HepG2 (cell line): ENCODE results near the gene NR3C2. TPM values are rescaled to one million over a fixed set of nuclear protein-coding genes. Genes with fewer than 3 reads are reported as not detected.

ENCODE experiments used
- ATAC-seq: fragments of 200-7000 bp; cut with Tn5 transposase; 3 replicates; pipeline ENCODE4 v1.9.1; 2020; ENCODE audit warnings: mild to moderate bottlenecking, moderate library complexity
- BruUV-seq: library from RNA; stranded (reverse); fragments of 400-500 nt; replicated peaks from 2 replicates; lab custom pipeline; 2021; lab: Mats Ljungman, UMichigan
- CTCF ChIA-PET: fragments of 300-600 bp; formaldehyde crosslinking; extraction: SDS; loops from one replicate; lab custom pipeline; 2021; ENCODE audit warnings: low total read pairs, inconsistent platforms, low intra/inter-chr PET ratio; lab: Yijun Ruan, JAX
- POLR2A ChIA-PET: fragments of 350-600 bp; sonication (Branson Sonifier 250); formaldehyde crosslinking; loops from one replicate; lab custom pipeline; 2020; ENCODE audit warnings: antibody characterized with exemption, inconsistent platforms; lab: Yijun Ruan, JAX
- DNase-seq: peaks from one replicate; pipeline ENCODE4 v3.0.0-alpha.2; 2015; ENCODE audit warnings: low spot score
- FAIRE-seq: peaks from 3 replicates; lab custom pipeline; 2011; peaks lifted over from hg19 to GRCh38; lab: Jason Lieb, UNC
- H2AFZ ChIP-seq: one replicate; pipeline ENCODE4 v1.6.1; 2011; ENCODE audit warnings: low read length, inconsistent platforms
- H3K27ac ChIP-seq: fragments of 300-600 bp; 3 replicates; pipeline ENCODE4 v1.8.0; 2011; ENCODE audit warnings: mixed run types, mild to moderate bottlenecking, mixed read lengths, low read length, inconsistent platforms; ENCODE audit not compliant: insufficient read depth; ENCODE audit errors: extremely low read length
- H3K27me3 ChIP-seq, 2 experiments: fragments of 200-600 bp in 1 of 2; 2 replicates in 1 of 2; 3 replicates in 1 of 2; pipeline versions ENCODE4 v1.6.0 to v1.8.0; 2011; ENCODE audit warnings: low read length in 2 of 2, mild to moderate bottlenecking in 2 of 2, moderate library complexity in 2 of 2, inconsistent platforms in 1 of 2; ENCODE audit not compliant: insufficient read depth in 2 of 2, control insufficient read depth in 1 of 2
- H3K36me3 ChIP-seq, 2 experiments: fragments of 200-600 bp in 1 of 2; replicated peaks in 1 of 2; 2 replicates in 1 of 2; 3 replicates in 1 of 2; pipeline versions ENCODE4 v1.5.1 to v1.8.0; 2011; ENCODE audit warnings: low read length in 2 of 2, inconsistent platforms in 1 of 2; ENCODE audit not compliant: insufficient read depth in 2 of 2, control insufficient read depth in 1 of 2
- H3K4me1 ChIP-seq: 2 replicates; pipeline ENCODE4 v1.5.1; 2012; ENCODE audit warnings: low read length, inconsistent platforms; ENCODE audit not compliant: insufficient read depth
- H3K4me2 ChIP-seq: 2 replicates; pipeline ENCODE4 v1.6.0; 2011; ENCODE audit warnings: low read depth, low read length, inconsistent platforms
- H3K4me3 ChIP-seq, 3 experiments: fragments of 200-600 bp in 1 of 3; sonication (generic), shearing (Covaris generic) in 1 of 3; replicated peaks in 1 of 3; 2 replicates each; pipeline ENCODE4 v1.5.1; 2011 to 2016; ENCODE audit warnings: low read length in 3 of 3, inconsistent platforms in 2 of 3, low read depth in 2 of 3, mild to moderate bottlenecking in 2 of 3, control low read depth in 1 of 3, mixed read lengths in 1 of 3; ENCODE audit not compliant: insufficient read depth in 1 of 3
- H3K79me2 ChIP-seq: one replicate; pipeline ENCODE4 v1.6.1; 2011; ENCODE audit warnings: low read length, inconsistent platforms; ENCODE audit not compliant: insufficient read depth
- H3K9ac ChIP-seq: 2 replicates; pipeline ENCODE4 v1.6.0; 2011; ENCODE audit warnings: mild to moderate bottlenecking, low read depth, low read length, inconsistent platforms; ENCODE audit not compliant: insufficient read depth
- H3K9me3 ChIP-seq: 2 replicates; pipeline ENCODE4 v1.5.1; 2012; ENCODE audit warnings: mild to moderate bottlenecking, low read length
- H4K20me1 ChIP-seq: 2 replicates; pipeline ENCODE4 v1.6.0; 2011; ENCODE audit warnings: inconsistent platforms, mild to moderate bottlenecking, low read length, moderate library complexity; ENCODE audit not compliant: insufficient read depth
- ADNP ChIP-seq: sonication (generic); formaldehyde crosslinking; IDR thresholded peaks from 2 replicates; pipeline ENCODE4 v1.4.0; 2020; ENCODE audit warnings: missing genetic modification reagents
- AKAP8 ChIP-seq: sonication (generic); formaldehyde crosslinking; IDR thresholded peaks from 2 replicates; pipeline ENCODE4 v1.5.1; 2020; ENCODE audit warnings: mild to moderate bottlenecking, missing genetic modification reagents
- HDAC1 ChIP-seq: sonication (generic); formaldehyde crosslinking; IDR thresholded peaks from 2 replicates; pipeline ENCODE4 v1.5.1; 2020; ENCODE audit warnings: mild to moderate bottlenecking, missing genetic modification reagents
- HNF4A ChIP-seq: sonication (generic); formaldehyde crosslinking; IDR thresholded peaks from 2 replicates; pipeline ENCODE4 v1.4.0; 2020; ENCODE audit warnings: missing genetic modification reagents
- HNRNPH1 ChIP-seq: fragments of 200-400 bp; formaldehyde crosslinking; optimal IDR thresholded peaks from 2 replicates; pipeline ENCODE3; 2017; ENCODE audit warnings: mild to moderate bottlenecking, low read depth, low read length
- NR0B2 ChIP-seq: sonication (generic); formaldehyde crosslinking; IDR thresholded peaks from 2 replicates; pipeline ENCODE4 v1.4.0; 2020; ENCODE audit warnings: mild to moderate bottlenecking, missing genetic modification reagents
- ZNF256 ChIP-seq: sonication (generic); formaldehyde crosslinking; conservative IDR thresholded peaks from 2 replicates; pipeline ENCODE4 v1.4.0; 2020; ENCODE audit warnings: missing genetic modification reagents
- ZNF792 ChIP-seq: IDR thresholded peaks from 2 replicates; pipeline ENCODE4 v1.6.1; 2016
- ZNF891 ChIP-seq: sonication (generic); formaldehyde crosslinking; IDR thresholded peaks from 2 replicates; pipeline ENCODE4 v1.5.0; 2020; ENCODE audit warnings: mild to moderate bottlenecking, missing genetic modification reagents
- WGBS: methylation state at CpG from one replicate; pipeline ENCODE4 v1.1.6; 2017; ENCODE audit warnings: low lambda C conversion rate; 5-methylcytosine and 5-hydroxymethylcytosine counted together
- in situ Hi-C: cut with HindIII; loops from 2 replicates; pipeline ENCODE4 v1.10.0; 2017; ENCODE audit warnings: low pct_unique_long_range_greater_than_20kb; ENCODE audit not compliant: extremely low pct_ligation_motif_present
- intact Hi-C: fragments of 100-400 bp; cut with micrococcal nuclease; formaldehyde crosslinking; loops from one replicate; pipeline ENCODE4 v1.10.0; 2022; ENCODE audit not compliant: unreplicated experiment
- polyA plus RNA-seq, 8 experiments: library from polyadenylated mRNA; depleted of rRNA in 3 of 8; stranded (reverse) in 7 of 8; unstranded in 1 of 8; fragments of >200 nt; fragmentation: Illumina TruSeq in 4 of 8; extraction: Trizol in 4 of 8; gene quantifications; 2 replicates each; pipeline versions ENCODE4 v1.2.1 to v1.2.3, GENCODE V29; 2011 to 2016; ENCODE audit warnings: low read depth in 4 of 8, missing spikeins in 1 of 8, mixed read lengths in 1 of 8; ENCODE audit not compliant: insufficient read depth in 1 of 8
- total RNA-seq, 5 experiments: library from RNA; depleted of rRNA; stranded (reverse); fragments of >200 nt; fragmentation: Illumina TruSeq; extraction: Trizol; gene quantifications; 2 replicates each; pipeline ENCODE4 v1.2.3, GENCODE V29; 2016; ENCODE audit warnings: low read depth in 1 of 5

Gene NR3C2
- total and polyA plus RNA-seq, 2 of the 13 experiments (the other 11 are each of a cell fraction or from before 2014, with no cell fraction given): 0.26 to 0.46 TPM

GRCh38 chr4:148305751-148306150 is 136.5 kb downstream of the NR3C2 start (continued):
- TF ChIP-seq HNF4A (CRISPR knock-in tag) (no peak), ZNF792 (no peak)

GRCh38 chr4:148302416-148302815 is 139.8 kb downstream of the NR3C2 start:
- Histone ChIP-seq H3K27me3 (no peaks in the 10 kb centered on the region), H3K9me3 (peaks cover 29% of the 10 kb centered on the region), H3K4me2 (no peak overlapping the region), H3K36me3 (no peaks in the 10 kb centered on the region), H3K79me2 (no peaks in the 10 kb centered on the region), H3K4me1 (no peaks in the 10 kb centered on the region), H3K27ac (no peak overlapping the region), H2AFZ (no peak overlapping the region), H4K20me1 (no peaks in the 10 kb centered on the region), H3K4me3 (no peak overlapping the region), H3K9ac (no peak overlapping the region)
- BruUV-seq: no TSS peak
- in situ Hi-C loops: no loop called here
- no peak for TF ChIP-seq ADNP (CRISPR knock-in tag)
- no peak for TF ChIP-seq ZNF891 (CRISPR knock-in tag)
- TF ChIP-seq AKAP8 (CRISPR knock-in tag): no peak
- POLR2A ChIA-PET: no interaction called here
- WGBS: 0% methylated on average over 1 of the region's 1 CpG
- FAIRE-seq: no peak
- no peak for ATAC-seq
- no peak for DNase-seq
- intact Hi-C loops: no loop called here
- CTCF ChIA-PET: no interaction called here

- intact Hi-C loops (no loop called here), in situ Hi-C loops (no loop called here)
- Histone ChIP-seq H3K27ac (no peak overlapping the region), H4K20me1 (no peaks in the 10 kb centered on the region), H2AFZ (no peak overlapping the region), H3K79me2 (no peaks in the 10 kb centered on the region), H3K9me3 (peaks cover 29% of the 10 kb centered on the region), H3K27me3 (no peaks in the 10 kb centered on the region), H3K36me3 (no peaks in the 10 kb centered on the region), H3K4me3 (no peak overlapping the region), H3K4me1 (no peaks in the 10 kb centered on the region), H3K4me2 (no peak overlapping the region), H3K9ac (no peak overlapping the region)
- BruUV-seq: no TSS peak
- TF ChIP-seq HNRNPH1: no peak
- TF ChIP-seq HDAC1 (CRISPR knock-in tag): no peak
- TF ChIP-seq NR0B2 (CRISPR knock-in tag): no peak
- no peak for TF ChIP-seq ZNF256 (CRISPR knock-in tag)
- DNase-seq (no peak), FAIRE-seq (no peak), ATAC-seq (no peak)
- CTCF ChIA-PET: no interaction called here
- WGBS: 17% methylated on average over 1 of the region's 1 CpG
- POLR2A ChIA-PET: no interaction called here
Measured at GRCh38 chr4:148300877-148301276, 141.3 kb downstream of the NR3C2 start.
